ENCODE results near the gene ULK4. TPM values are rescaled to one million over a fixed set of nuclear protein-coding genes. Genes with fewer than 3 reads are reported as not detected.

Gene ULK4
- total RNA-seq, 2 donors from 2014 or later: 11.1 to 17.9 TPM

DNA sequence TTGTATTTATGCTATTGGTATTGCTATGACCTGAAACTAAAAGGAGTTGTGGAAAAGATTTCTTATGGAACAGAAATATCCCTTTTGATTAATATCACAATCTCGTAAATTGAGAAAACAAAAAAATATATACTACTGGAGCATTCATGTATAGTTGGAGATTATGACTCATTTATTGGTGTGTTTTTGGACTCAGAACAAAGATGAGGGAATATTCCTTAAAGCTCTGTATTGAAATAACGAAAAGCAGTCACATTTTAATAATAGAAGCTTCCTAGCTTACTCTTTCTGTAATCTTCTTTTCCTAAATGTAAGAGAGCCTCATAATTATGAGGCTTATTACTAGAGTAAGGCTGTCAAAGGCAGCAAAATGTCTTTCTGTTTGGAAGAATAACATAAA is 748.3 kb downstream of the ULK4 start:
- no peak overlapping the region for H3K4me3 ChIP-seq (ENCODE audit: low read length)
- TF ChIP-seq, protein P1, sequence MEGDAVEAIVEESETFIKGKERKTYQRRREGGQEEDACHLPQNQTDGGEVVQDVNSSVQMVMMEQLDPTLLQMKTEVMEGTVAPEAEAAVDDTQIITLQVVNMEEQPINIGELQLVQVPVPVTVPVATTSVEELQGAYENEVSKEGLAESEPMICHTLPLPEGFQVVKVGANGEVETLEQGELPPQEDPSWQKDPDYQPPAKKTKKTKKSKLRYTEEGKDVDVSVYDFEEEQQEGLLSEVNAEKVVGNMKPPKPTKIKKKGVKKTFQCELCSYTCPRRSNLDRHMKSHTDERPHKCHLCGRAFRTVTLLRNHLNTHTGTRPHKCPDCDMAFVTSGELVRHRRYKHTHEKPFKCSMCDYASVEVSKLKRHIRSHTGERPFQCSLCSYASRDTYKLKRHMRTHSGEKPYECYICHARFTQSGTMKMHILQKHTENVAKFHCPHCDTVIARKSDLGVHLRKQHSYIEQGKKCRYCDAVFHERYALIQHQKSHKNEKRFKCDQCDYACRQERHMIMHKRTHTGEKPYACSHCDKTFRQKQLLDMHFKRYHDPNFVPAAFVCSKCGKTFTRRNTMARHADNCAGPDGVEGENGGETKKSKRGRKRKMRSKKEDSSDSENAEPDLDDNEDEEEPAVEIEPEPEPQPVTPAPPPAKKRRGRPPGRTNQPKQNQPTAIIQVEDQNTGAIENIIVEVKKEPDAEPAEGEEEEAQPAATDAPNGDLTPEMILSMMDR (conservative IDR thresholded peaks at IDR 0.05): no peak
- peaks cover 9% of the 10 kb centered on the region for H3K36me3 Mint-ChIP-seq (ENCODE audit: low read depth)
- H3K9me3 ChIP-seq (ENCODE audit: control insufficient read depth, low read length): peaks cover 5% of the 10 kb centered on the region
- no peak overlapping the region for H3K27ac Mint-ChIP-seq
- no peaks in the 10 kb centered on the region for H3K9me3 Mint-ChIP-seq
- H3K4me1 Mint-ChIP-seq: peaks cover 46% of the 10 kb centered on the region
- no peak overlapping the region for H3K4me3 Mint-ChIP-seq
- no peaks in the 10 kb centered on the region for H3K27me3 Mint-ChIP-seq (ENCODE audit: insufficient read depth)
- no peaks in the 10 kb centered on the region for H3K4me1 ChIP-seq (ENCODE audit: control insufficient read depth, insufficient read depth, low read length)
- peaks cover 36% of the 10 kb centered on the region for H3K36me3 ChIP-seq (ENCODE audit: control insufficient read depth, insufficient read depth, low read length)
- no peak overlapping the region for H3K9ac ChIP-seq (ENCODE audit: extremely low read depth, low read length, poor library complexity, severe bottlenecking)
- WGBS, 2 experiments (ENCODE audit: insufficient coverage in 1 of 2, insufficient read length in 1 of 2): 75 to 80% methylated on average over 1 of the region's 2 CpGs
- no peak for DNase-seq
- H3K27me3 ChIP-seq (ENCODE audit: control insufficient read depth, insufficient read depth, low read length, poor library complexity, severe bottlenecking): no peaks in the 10 kb centered on the region
- H3K27ac ChIP-seq (ENCODE audit: low read depth, low read length): no peak overlapping the region

DNA sequence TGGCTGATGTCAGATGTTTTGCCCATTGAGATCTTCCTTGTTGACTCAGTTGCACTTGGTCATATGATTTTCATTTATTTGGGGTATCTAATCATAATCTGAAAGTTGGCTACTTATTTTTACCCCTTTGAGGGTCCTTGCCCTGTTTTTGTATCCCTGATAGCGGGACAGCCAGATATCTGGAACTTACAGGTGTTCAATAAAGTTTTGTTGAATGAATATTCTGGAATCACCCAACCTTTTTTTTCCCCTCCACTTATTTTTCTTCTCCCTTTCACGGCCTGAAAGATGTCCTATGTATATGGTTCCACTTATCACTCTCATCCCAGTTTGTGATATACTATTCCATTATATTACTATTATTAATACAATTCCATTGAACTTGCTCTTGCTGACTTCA is 749.8 kb downstream of the ULK4 start:
- peaks cover 41% of the 10 kb centered on the region for H3K36me3 ChIP-seq (ENCODE audit: control insufficient read depth, insufficient read depth, low read length)
- Mint-ChIP-seq H3K4me3 (no peak overlapping the region), H3K36me3 (ENCODE audit: low read depth) (peaks cover 9% of the 10 kb centered on the region), H3K27me3 (ENCODE audit: insufficient read depth) (no peaks in the 10 kb centered on the region), H3K27ac (no peak overlapping the region), H3K4me1 (peaks cover 58% of the 10 kb centered on the region), H3K9me3 (no peaks in the 10 kb centered on the region)
- WGBS, 2 experiments (ENCODE audit: insufficient coverage in 1 of 2, insufficient read length in 1 of 2): 92% methylated on average over 1 of the region's 2 CpGs; no CpG with 5 or more reads in 1 of the 2 experiments
- H3K27ac ChIP-seq (ENCODE audit: low read depth, low read length): no peak overlapping the region
- H3K9me3 ChIP-seq (ENCODE audit: control insufficient read depth, low read length): peaks cover 5% of the 10 kb centered on the region
- no peaks in the 10 kb centered on the region for H3K27me3 ChIP-seq (ENCODE audit: control insufficient read depth, insufficient read depth, low read length, poor library complexity, severe bottlenecking)
- no peak overlapping the region for H3K9ac ChIP-seq (ENCODE audit: extremely low read depth, low read length, poor library complexity, severe bottlenecking)
- no peaks in the 10 kb centered on the region for H3K4me1 ChIP-seq (ENCODE audit: control insufficient read depth, insufficient read depth, low read length)
- no peak for DNase-seq
- TF ChIP-seq, protein P1 (conservative IDR thresholded peaks at IDR 0.05): no peak
- no peak overlapping the region for H3K4me3 ChIP-seq (ENCODE audit: low read length)

DNA sequence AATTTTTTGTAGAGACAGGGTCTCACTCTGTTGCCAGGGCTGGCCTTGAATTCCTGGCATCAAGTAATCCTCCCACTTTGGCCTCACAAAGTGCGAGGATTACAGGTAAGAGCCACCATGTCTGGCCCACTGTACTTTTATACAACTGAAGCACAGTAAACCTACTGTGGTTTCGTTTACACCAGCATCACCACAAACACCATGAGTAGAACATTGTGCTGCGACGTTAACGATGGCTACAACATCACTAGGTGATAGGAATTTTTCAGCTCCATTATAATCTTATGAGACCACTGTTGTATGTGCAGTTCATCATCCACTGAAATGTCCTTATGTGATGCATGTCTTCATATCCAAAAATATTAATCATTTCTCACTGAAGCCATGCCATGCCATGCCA is 750.9 kb downstream of the ULK4 start:
- H3K4me1 ChIP-seq (ENCODE audit: control insufficient read depth, insufficient read depth, low read length): no peaks in the 10 kb centered on the region
- no peak overlapping the region for H3K9ac ChIP-seq (ENCODE audit: extremely low read depth, low read length, poor library complexity, severe bottlenecking)
- peaks cover 5% of the 10 kb centered on the region for H3K9me3 ChIP-seq (ENCODE audit: control insufficient read depth, low read length)
- no peak overlapping the region for H3K4me3 ChIP-seq (ENCODE audit: low read length)
- 83 to 97% methylated on average over 4 to 5 of the region's 5 CpGs for WGBS, 2 experiments (ENCODE audit: insufficient coverage in 1 of 2, insufficient read length in 1 of 2)
- peaks cover 61% of the 10 kb centered on the region for H3K4me1 Mint-ChIP-seq
- TF ChIP-seq, protein P1 (conservative IDR thresholded peaks at IDR 0.05): no peak
- no peak for DNase-seq
- H3K27me3 ChIP-seq (ENCODE audit: control insufficient read depth, insufficient read depth, low read length, poor library complexity, severe bottlenecking): no peaks in the 10 kb centered on the region
- no peaks in the 10 kb centered on the region for H3K27me3 Mint-ChIP-seq (ENCODE audit: insufficient read depth)
- H3K27ac ChIP-seq (ENCODE audit: low read depth, low read length): no peak overlapping the region
- H3K9me3 Mint-ChIP-seq: no peaks in the 10 kb centered on the region
- H3K36me3 Mint-ChIP-seq (ENCODE audit: low read depth): peaks cover 9% of the 10 kb centered on the region
- peaks cover 41% of the 10 kb centered on the region for H3K36me3 ChIP-seq (ENCODE audit: control insufficient read depth, insufficient read depth, low read length)
- no peak overlapping the region for H3K4me3 Mint-ChIP-seq
- no peak overlapping the region for H3K27ac Mint-ChIP-seq

Measured in endodermal cell (in vitro differentiated cells).